Measurements from ENCODE around the gene ASIC2.

Gene ASIC2

DNA sequence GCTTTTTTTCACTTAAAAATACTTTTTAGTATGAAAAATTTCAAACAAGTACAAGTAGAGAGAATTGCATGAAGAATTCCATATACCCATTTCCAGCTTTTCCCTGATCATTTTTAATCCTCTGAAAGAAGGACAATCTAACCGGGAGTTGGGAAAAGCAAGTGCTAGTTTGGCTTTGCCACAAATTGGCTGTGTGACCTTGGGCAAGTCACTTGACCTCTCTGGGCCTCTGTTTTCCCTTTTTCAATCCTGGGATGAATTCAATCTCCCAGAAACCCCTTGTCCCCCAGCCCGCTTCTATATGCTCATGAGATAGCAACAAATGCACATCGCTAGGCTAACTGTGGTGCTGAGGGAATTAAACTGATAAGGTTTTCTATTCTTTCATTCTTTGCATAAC is 49.4 kb downstream of the ASIC2 start:
- no peak for DNase-seq (ENCODE audit: low read depth)

- DNase-seq (ENCODE audit: low read depth), result no peak
These were observed 50.5 kb downstream of the ASIC2 start for GRCh38 chr17:33242375-33243124.

DNA sequence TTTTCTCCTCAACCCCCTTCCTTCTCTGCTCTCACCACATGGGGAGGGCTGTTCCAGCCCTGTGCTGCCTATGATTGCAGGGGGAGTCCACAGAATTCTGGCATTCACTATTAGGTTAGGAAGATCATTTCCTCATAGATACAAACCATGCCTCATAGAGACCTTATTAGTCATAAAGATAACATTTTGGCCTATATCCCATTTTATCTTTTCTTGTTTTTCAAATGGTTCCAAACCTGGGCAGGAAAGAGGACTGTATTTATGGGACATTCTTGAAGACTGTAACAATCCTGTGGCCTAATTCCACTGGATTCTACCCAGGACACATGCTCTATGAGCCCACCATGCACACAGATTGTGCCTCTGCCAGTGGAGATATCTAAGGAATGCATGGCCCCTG is 51.7 kb downstream of the ASIC2 start:
- DNase-seq (ENCODE audit: low read depth), result no peak

- DNase-seq (ENCODE audit: low read depth), result no peak
These were observed 52.7 kb downstream of the ASIC2 start for GRCh38 chr17:33240362-33240761.

- no peak for DNase-seq (ENCODE audit: low read depth)
These were observed 53.4 kb downstream of the ASIC2 start for GRCh38 chr17:33239702-33240101.

GRCh38 chr17:33234930-33235685 is 58.0 kb downstream of the ASIC2 start:
- no peak for DNase-seq (ENCODE audit: low read depth)

DNA sequence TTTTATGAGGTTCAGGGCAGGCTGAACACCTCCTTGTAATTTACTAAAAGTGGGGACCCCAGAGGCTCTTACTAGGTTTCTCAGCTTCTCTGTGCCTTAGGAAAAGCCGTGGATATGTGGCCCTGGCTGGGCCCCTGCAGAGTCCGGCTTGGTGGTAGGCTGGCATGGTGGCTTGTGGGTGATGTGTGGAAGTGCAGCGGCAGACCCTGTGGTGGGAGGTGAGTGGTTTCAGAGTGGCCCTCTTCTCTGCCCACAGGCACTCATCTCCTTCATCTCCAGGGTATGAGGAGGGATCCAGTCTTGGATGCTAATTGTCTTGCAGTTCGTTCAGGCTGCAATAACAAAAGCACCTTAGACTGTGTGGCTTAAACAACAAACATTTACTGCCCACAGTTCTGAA is 58.9 kb downstream of the ASIC2 start:
- no peak for DNase-seq (ENCODE audit: low read depth)

DNA sequence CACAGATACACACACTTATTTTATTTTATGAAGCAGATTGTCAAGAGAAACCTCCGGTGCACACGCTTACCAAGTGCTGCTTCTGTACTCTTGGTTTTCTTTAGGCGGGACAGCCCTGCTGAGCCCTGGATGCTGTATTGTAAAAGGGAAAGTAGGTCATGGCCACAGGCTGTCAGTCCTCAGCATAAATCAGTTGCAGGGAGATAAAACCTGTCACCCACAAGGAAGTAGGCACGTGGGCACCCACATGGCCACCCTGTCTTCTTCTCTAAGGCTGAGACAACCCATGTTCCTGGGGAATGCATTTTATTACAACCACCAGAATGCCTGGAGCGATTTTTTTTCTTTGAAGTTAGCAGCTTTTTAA is 59.3 kb downstream of the ASIC2 start:
- no peak for DNase-seq (ENCODE audit: low read depth)

DNA sequence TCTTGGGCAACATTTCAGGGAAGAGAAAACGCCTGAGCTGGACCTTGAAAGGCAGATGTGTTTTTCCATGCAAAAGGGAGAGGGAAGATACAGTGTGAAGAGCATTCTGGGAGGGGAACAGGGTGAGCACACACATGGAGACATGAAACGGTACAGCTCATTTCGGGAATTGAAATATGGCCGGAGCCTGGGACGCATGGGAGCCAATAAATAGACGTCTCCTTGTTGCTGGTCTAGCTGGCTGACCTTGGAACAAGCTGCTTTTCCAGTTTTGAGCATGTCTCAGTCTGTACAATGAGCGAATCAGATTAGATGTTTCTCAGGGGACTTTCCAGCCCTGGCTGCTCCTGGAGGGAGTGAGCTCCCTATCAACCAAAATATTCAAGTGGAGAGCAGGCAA is 63.6 kb downstream of the ASIC2 start:
- no peak for DNase-seq (ENCODE audit: low read depth)

DNA sequence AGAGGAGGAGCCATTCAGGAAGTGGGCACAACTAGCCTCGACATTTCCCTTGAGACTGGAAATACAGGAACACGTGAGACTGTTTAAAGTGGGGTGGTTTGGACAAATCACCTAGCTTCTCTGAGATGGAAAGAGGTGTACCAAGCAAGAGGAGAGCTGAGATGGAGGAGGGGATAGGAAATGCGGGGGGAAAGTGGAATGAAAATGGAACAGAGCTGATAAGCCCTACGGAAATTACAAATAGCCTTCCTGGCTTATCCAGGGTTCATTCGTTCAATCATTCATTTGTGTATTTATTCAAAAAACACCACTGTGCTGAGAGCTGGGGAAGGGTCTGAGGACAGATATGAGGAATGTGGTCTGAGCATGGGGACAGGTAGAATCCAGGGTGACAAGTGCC is 64.1 kb downstream of the ASIC2 start:
- no peak for DNase-seq (ENCODE audit: low read depth)

GRCh38 chr17:33228548-33228947 is 64.5 kb downstream of the ASIC2 start:
- no peak for DNase-seq (ENCODE audit: low read depth)

DNA sequence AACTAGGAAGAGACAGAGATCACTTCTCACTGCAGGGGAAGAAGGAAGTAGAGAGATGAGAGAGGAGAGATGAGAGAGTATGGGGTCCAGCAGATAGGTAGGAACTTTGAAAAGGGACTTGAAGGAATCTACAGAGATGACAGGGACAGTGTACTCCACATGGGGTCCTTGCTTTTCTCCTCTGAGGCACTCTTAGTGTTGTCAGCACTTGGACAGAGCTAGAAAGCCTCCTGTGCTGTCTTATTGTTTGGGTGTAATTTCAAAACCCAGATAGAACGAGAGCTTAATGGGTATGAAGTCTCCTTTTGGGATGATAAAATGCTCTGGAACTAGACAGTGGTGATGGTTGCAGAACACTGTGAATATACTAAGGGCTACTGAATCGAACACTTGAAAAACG is 65.2 kb downstream of the ASIC2 start:
- DNase-seq (ENCODE audit: low read depth), result no peak

GRCh38 chr17:33225994-33226393 is 67.1 kb downstream of the ASIC2 start:
- DNase-seq (ENCODE audit: low read depth), result no peak

DNA sequence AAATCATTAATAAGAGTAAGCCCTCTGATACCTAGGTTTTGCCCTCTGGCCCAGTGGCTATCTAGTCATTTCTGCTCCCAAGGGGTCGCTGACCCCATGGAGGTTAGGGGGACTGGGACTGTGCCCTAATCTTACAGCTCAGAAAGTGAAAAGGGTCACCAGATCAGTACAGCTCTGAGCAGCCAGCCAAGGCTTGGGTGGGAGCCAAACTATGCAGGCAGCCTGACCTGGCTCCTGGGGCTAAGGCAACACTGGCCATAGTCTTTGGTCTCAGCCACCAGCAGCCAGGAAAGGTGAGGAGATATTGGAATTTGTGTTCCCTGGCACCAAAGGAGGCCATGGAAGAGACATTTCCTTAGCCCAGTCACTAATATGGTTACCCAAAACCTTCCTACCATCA is 67.6 kb downstream of the ASIC2 start:
- DNase-seq (ENCODE audit: low read depth), result no peak

DNA sequence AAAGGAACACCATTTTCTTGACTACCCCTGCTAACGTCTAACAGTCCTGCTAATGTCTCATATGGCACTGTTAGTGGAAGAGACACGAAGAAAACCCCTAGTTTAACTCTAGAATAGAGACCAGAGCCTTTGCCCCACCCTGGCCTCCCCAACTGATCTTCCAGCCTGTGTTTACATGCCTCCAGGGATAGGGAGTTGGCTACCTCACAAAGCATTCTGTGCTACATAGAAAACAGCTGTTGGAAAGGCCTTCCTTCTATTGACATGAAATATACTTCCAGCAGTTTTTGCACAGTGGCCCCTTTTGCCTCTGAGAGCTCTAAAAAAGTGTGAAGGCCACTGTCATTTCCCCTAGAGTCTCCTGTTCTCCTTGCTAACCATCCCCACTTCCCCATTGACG is 73.1 kb downstream of the ASIC2 start:
- no peak for DNase-seq (ENCODE audit: low read depth)

DNA sequence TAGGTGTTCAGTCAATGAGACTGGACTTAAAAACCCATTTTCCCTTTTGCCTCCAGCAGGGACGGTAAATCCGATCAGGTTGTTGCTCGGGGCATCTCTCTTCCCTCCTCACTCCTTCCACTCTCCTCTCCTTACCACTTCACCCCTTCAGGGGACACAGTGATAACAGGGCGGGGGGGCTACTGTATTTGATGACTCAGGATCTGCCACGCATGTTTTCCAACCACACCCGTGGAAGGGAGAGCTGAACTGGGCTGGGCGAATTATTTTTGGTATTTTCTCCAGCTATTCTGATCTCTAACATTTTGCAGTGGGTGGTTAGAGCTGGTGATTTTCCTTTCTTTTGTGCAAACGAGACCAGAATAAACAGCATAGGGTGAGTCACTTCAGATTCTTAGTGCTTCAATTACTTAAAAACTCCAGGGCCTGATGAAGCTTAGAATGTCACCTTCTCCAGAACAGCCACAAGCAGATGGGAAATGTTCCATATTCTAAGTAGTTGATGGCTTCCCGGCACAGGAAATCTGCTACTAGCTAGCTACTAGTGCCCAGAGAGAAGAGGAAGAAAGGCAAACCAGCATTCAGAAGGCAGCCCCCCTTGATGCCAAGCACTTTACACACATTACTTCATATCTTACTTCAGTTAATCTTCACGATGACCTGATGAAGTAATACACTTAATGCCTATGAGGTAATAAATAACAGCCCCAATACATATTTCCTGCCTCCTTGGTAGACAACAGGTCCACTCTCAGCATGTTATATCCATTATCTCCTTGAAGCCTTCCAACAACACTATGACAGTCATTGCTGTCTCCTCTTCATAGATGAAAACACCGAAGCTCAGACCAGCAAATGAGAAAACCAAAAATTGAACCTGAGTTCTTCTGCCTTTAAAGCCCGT is 74.1 kb downstream of the ASIC2 start:
- no peak for DNase-seq (ENCODE audit: low read depth)

DNA sequence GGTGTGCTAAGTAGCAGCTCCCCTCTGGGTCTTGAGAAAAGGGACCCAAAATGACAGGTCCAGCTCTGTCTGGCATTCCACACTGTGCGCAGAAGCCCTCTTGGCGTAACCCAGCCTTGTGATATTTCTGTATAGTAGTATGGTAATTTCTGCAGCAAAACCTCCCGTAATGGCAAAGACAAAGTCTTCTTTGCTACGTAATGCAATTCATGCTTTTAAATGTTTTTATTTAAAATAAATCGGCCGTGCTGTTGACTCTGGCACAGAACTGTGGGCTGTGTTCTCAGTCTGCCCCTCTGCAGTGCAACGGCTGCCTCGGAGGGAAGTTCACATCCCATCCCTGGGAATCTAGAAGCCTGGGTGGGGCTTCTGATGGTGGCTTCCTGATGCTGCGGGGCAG is 75.2 kb downstream of the ASIC2 start:
- no peak for DNase-seq (ENCODE audit: low read depth)

GRCh38 chr17:33214996-33215395 is 78.1 kb downstream of the ASIC2 start:
- DNase-seq (ENCODE audit: low read depth), result no peak

DNA sequence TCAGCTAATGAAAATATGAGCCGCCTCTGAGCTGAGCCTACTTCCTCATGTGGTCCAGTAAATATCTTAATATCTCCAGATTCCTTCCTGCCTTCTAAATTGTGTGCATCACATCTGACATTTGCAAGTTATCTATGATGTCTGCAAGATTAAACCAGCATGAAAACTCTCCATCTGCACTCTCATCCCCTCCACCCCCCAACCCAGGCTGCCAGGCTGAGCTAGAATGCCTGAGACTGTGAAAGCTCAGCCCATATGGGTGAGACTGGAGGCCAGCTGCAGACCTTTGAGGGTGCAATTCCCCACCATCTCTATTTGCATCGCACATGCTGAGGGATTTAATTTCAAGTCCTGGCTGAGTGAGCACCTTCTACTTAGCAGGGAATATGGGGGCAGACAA is 82.8 kb downstream of the ASIC2 start:
- DNase-seq (ENCODE audit: low read depth), result no peak

DNA sequence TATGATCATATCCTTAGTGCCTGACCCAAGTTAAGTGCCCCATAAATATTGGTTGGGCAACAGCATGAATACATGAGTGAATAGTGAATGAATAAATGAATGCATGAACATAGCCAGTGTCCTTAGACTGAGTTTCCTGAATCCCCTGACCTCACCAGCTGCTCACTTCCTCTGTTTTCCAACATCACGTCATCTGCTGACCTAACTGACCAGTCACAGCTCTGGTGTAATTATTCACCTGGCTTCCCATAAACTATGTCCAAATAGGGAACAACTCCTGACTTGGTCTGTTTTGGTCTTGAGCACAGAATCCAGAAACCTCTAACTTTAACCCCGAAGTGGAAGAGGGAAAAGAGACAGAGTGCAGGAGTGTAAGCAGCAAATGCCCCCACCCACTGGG is 83.4 kb downstream of the ASIC2 start:
- DNase-seq (ENCODE audit: low read depth), result no peak

DNA sequence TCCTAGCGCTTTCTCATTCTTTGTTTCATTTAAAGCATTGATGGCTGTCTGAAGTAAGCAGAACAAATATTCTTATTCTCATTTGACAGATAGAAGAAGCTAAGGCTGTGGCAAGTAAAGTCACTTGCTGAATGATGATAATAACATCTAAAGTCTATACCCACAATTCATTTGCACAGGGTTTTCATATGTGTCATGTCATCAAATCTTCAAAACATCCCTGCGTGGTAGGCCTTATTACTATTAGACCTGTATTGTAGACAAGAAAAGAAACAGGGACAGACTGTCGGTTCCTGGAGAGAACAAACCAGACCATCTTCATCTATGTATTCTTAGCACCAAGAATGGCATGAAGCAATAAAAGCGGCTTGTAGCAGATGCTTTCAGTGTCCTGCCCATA is 85.9 kb downstream of the ASIC2 start:
- no peak for DNase-seq (ENCODE audit: low read depth)

- DNase-seq (ENCODE audit: low read depth), result no peak
These were observed 87.5 kb downstream of the ASIC2 start for GRCh38 chr17:33205552-33205951.

- DNase-seq (ENCODE audit: low read depth), result no peak
These were observed 88.4 kb downstream of the ASIC2 start for GRCh38 chr17:33204701-33205100.

Data from stimulated activated CD8-positive, alpha-beta memory T cell treated with anti-CD3 and anti-CD28 coated beads, Interleukin-12 subunit alpha, Interleukin-12 subunit beta, amount 100 ng/mL, for 1 hour (primary cell).